ENCODE results near the gene IGSF11.

- no peak for TF ChIP-seq POLR2AphosphoS5 (IDR thresholded peaks at IDR 0.05; ENCODE audit: low read depth, low read length)
- TF ChIP-seq POLR2A (IDR thresholded peaks at IDR 0.05; ENCODE audit: low read depth, low read length) = no peak
- TF ChIP-seq TAF1 (IDR thresholded peaks at IDR 0.05; ENCODE audit: low read depth, low read length) = no peak
- no peak for TF ChIP-seq SPI1 (IDR thresholded peaks at IDR 0.05; ENCODE audit: low read depth, low read length)
These were observed 97.8 kb downstream of the IGSF11 start for GRCh38 chr3:118936811-118937210.
